ENCODE results near the gene HEXIM2.
"Not testable (repeated sequence)": the region's sequence is repeated elsewhere in the genome, so short reads cannot be mapped to it uniquely, and the experiment has no call there.

- not testable (repeated sequence) for TF ChIP-seq CTCF (IDR thresholded peaks at IDR 0.05); EP300 (IDR thresholded peaks at IDR 0.05; ENCODE audit: low read depth); POLR2A (IDR thresholded peaks at IDR 0.05)
These were observed 40.2 kb downstream of the HEXIM2 start for GRCh38 chr17:45201880-45202279.
